H9 (cell line): ENCODE measurements around the gene TCF21. TPM values are rescaled to one million over a fixed set of nuclear protein-coding genes. Genes with fewer than 3 reads are reported as not detected.

ENCODE experiments used
- DNase-seq: peaks from one replicate; pipeline ENCODE4 v3.0.0-alpha.2; 2017
- H2AFZ ChIP-seq: one replicate; pipeline ENCODE4 v1.6.1; 2013; ENCODE audit warnings: mild to moderate bottlenecking, low read length, control low read depth, moderate library complexity
- H2AK5ac ChIP-seq: 2 replicates; pipeline ENCODE4 v1.6.1; 2013; ENCODE audit warnings: low read length, control low read depth, mixed read lengths; ENCODE audit not compliant: insufficient read length
- H2BK120ac ChIP-seq: one replicate; pipeline ENCODE4 v1.6.1; 2013; ENCODE audit warnings: low read depth, mild to moderate bottlenecking, low read length, control low read depth, inconsistent platforms; ENCODE audit not compliant: poor library complexity, severe bottlenecking
- H2BK12ac ChIP-seq: 2 replicates; pipeline ENCODE4 v1.6.1; 2013; ENCODE audit warnings: low read length, control low read depth, mixed read lengths, low read depth; ENCODE audit not compliant: insufficient read length
- H2BK15ac ChIP-seq: 2 replicates; pipeline ENCODE4 v1.6.1; 2013; ENCODE audit warnings: low read depth, low read length, control low read depth
- H2BK20ac ChIP-seq: one replicate; pipeline ENCODE4 v1.6.1; 2013; ENCODE audit warnings: low read depth, mild to moderate bottlenecking, low read length, control low read depth, inconsistent platforms; ENCODE audit not compliant: poor library complexity, severe bottlenecking
- H2BK5ac ChIP-seq: 2 replicates; pipeline ENCODE4 v1.6.1; 2013; ENCODE audit warnings: low read length, control low read depth, mixed read lengths; ENCODE audit not compliant: insufficient read length
- H3K14ac ChIP-seq: 2 replicates; pipeline ENCODE4 v1.6.1; 2013; ENCODE audit warnings: low read length, control low read depth; ENCODE audit not compliant: insufficient read depth
- H3K18ac ChIP-seq: 2 replicates; pipeline ENCODE4 v1.6.1; 2013; ENCODE audit warnings: low read depth, mild to moderate bottlenecking, mixed read lengths, low read length, control low read depth; ENCODE audit not compliant: insufficient read length
- H3K23ac ChIP-seq: 2 replicates; pipeline ENCODE4 v1.6.1; 2013; ENCODE audit warnings: low read length, control low read depth, mixed read lengths, low read depth; ENCODE audit not compliant: insufficient read length
- H3K23me2 ChIP-seq: 2 replicates; pipeline ENCODE4 v1.6.1; 2013; ENCODE audit warnings: low read depth, mild to moderate bottlenecking, mixed read lengths, low read length, control low read depth; ENCODE audit not compliant: insufficient read length, poor library complexity, severe bottlenecking
- H3K27ac ChIP-seq: 2 replicates; pipeline ENCODE4 v1.5.1; 2013; ENCODE audit warnings: low read length, control low read depth, mixed read lengths, low read depth; ENCODE audit not compliant: insufficient read length
- H3K27me3 ChIP-seq: 2 replicates; pipeline ENCODE4 v1.6.1; 2013; ENCODE audit warnings: low read length, control low read depth, inconsistent platforms; ENCODE audit not compliant: insufficient read depth
- H3K4ac ChIP-seq: 2 replicates; pipeline ENCODE4 v1.6.1; 2013; ENCODE audit warnings: low read depth, mild to moderate bottlenecking, control low read depth, inconsistent platforms, low read length, moderate library complexity
- H3K4me1 ChIP-seq: 2 replicates; pipeline ENCODE4 v1.6.1; 2013; ENCODE audit warnings: low read length, control low read depth, inconsistent platforms; ENCODE audit not compliant: insufficient read depth
- H3K4me2 ChIP-seq: 2 replicates; pipeline ENCODE4 v1.6.1; 2013; ENCODE audit warnings: low read length, control low read depth, mixed read lengths; ENCODE audit not compliant: insufficient read length, insufficient read depth
- H3K56ac ChIP-seq: 2 replicates; pipeline ENCODE4 v1.6.1; 2013; ENCODE audit warnings: low read depth, mild to moderate bottlenecking, mixed read lengths, low read length, control low read depth; ENCODE audit not compliant: insufficient read length
- H3K79me1 ChIP-seq: 2 replicates; pipeline ENCODE4 v1.6.1; 2013; ENCODE audit warnings: low read depth, mild to moderate bottlenecking, moderate library complexity, low read length, control low read depth, inconsistent platforms; ENCODE audit not compliant: insufficient read depth, poor library complexity, severe bottlenecking
- H3K79me2 ChIP-seq: 2 replicates; pipeline ENCODE4 v1.6.1; 2013; ENCODE audit warnings: low read length, control low read depth, inconsistent platforms; ENCODE audit not compliant: insufficient read depth
- H3K9ac ChIP-seq: 2 replicates; pipeline ENCODE4 v1.6.1; 2013; ENCODE audit warnings: low read length, control low read depth, mixed read lengths; ENCODE audit not compliant: insufficient read length; ENCODE audit errors: extremely low read depth
- H3K9me3 ChIP-seq: one replicate; pipeline ENCODE4 v1.6.1; 2013; ENCODE audit warnings: low read depth, low read length, inconsistent platforms; ENCODE audit not compliant: control insufficient read depth
- H3T11ph ChIP-seq: one replicate; pipeline ENCODE4 v1.6.1; 2013; ENCODE audit warnings: mild to moderate bottlenecking, low read length, control low read depth, inconsistent platforms
- H4K20me1 ChIP-seq: one replicate; pipeline ENCODE4 v1.6.1; 2013; ENCODE audit not compliant: control insufficient read depth, insufficient read length, insufficient read depth
- H4K5ac ChIP-seq: 2 replicates; pipeline ENCODE4 v1.6.1; 2013; ENCODE audit warnings: low read depth, mild to moderate bottlenecking, mixed read lengths, low read length, control low read depth; ENCODE audit not compliant: insufficient read length
- H4K8ac ChIP-seq: replicated peaks from 2 replicates; pipeline ENCODE4 v1.6.1; 2013; ENCODE audit warnings: low read length, control low read depth, mixed read lengths, low read depth; ENCODE audit not compliant: insufficient read length
- H4K91ac ChIP-seq: 2 replicates; pipeline ENCODE4 v1.6.1; 2013; ENCODE audit warnings: low read depth, mild to moderate bottlenecking, moderate library complexity, mixed read lengths, low read length, control low read depth; ENCODE audit not compliant: insufficient read length
- H3K27ac Mint-ChIP-seq, 3 experiments: 2 replicates in 2 of 3; 3 replicates in 1 of 3; pipeline ENCODE4 v1.8.0; 2020 to 2021; ENCODE audit warnings: mixed read lengths in 3 of 3, mild to moderate bottlenecking in 1 of 3, moderate library complexity in 1 of 3
- H3K27me3 Mint-ChIP-seq: 2 replicates; pipeline ENCODE4 v1.8.0; 2021; ENCODE audit warnings: low read depth, mild to moderate bottlenecking, moderate library complexity, mixed read lengths
- H3K36me3 Mint-ChIP-seq, 3 experiments: 2 replicates in 2 of 3; 3 replicates in 1 of 3; pipeline ENCODE4 v1.8.0; 2020 to 2021; ENCODE audit warnings: low read depth in 3 of 3, mixed read lengths in 3 of 3; ENCODE audit not compliant: insufficient read depth in 1 of 3
- H3K4me1 Mint-ChIP-seq, 2 experiments: 2 replicates each; pipeline ENCODE4 v1.8.0; 2020; ENCODE audit warnings: mixed read lengths in 2 of 2
- H3K4me3 Mint-ChIP-seq, 2 experiments: 2 replicates in 1 of 2; 3 replicates in 1 of 2; pipeline ENCODE4 v1.8.0; 2020 to 2021; ENCODE audit warnings: mild to moderate bottlenecking in 2 of 2, mixed read lengths in 2 of 2, moderate library complexity in 1 of 2
- H3K9me3 Mint-ChIP-seq, 2 experiments: 2 replicates in 1 of 2; 3 replicates in 1 of 2; pipeline ENCODE4 v1.8.0; 2020; ENCODE audit warnings: mild to moderate bottlenecking in 2 of 2, mixed read lengths in 2 of 2, moderate library complexity in 1 of 2
- CTCF ChIP-seq: fragments of 200-600 bp; sonication (generic); conservative IDR thresholded peaks from 3 replicates; pipeline ENCODE4 v1.8.0; 2021; ENCODE audit warnings: antibody characterized with exemption, mild to moderate bottlenecking
- WGBS: extraction: QIAGEN DNeasy Blood & Tissue Kit; methylation state at CpG from one replicate; pipeline ENCODE4 v1.1.7; 2013; ENCODE audit warnings: missing lambda C conversion rate, low lambda C conversion rate, mixed read lengths; ENCODE audit not compliant: insufficient read length; ENCODE audit errors: extremely low coverage; 5-methylcytosine and 5-hydroxymethylcytosine counted together
- total RNA-seq: library from RNA; stranded (reverse); gene quantifications from 2 replicates; pipeline ENCODE4 v1.2.1, GENCODE V29; 2021

The TCF21 gene
- total RNA-seq, 1 experiment from 2014 or later, result not detected

- Histone ChIP-seq H4K91ac (no peak overlapping the region), H2BK15ac (no peak overlapping the region), H3K27ac (no peak overlapping the region), H3K23me2 (no peaks in the 10 kb centered on the region), H3K4ac (no peak overlapping the region), H3K79me1 (no peaks in the 10 kb centered on the region), H2BK20ac (no peak overlapping the region), H2BK5ac (no peak overlapping the region), H3K4me1 (no peaks in the 10 kb centered on the region), H2AFZ (no peak overlapping the region), H3K4me2 (no peak overlapping the region), H3K56ac (no peak overlapping the region), H3T11ph (no peak overlapping the region), H2BK120ac (no peak overlapping the region), H2BK12ac (no peak overlapping the region), H3K14ac (no peak overlapping the region), H3K18ac (no peak overlapping the region), H2AK5ac (no peak overlapping the region), H3K79me2 (no peaks in the 10 kb centered on the region), H4K5ac (no peak overlapping the region), H3K9me3 (no peaks in the 10 kb centered on the region), H3K9ac (no peak overlapping the region), H3K27me3 (no peaks in the 10 kb centered on the region), H3K23ac (no peak overlapping the region), H4K8ac (no peak overlapping the region), H4K20me1 (no peaks in the 10 kb centered on the region)
- DNase-seq, result no peak
- WGBS, result no CpG with 5 or more reads among the region's 2 CpGs
- no peaks in the 10 kb centered on the region for H3K4me1 Mint-ChIP-seq
- no peaks in the 10 kb centered on the region for H3K9me3 Mint-ChIP-seq
- no peak for TF ChIP-seq CTCF
- peak overlapping the region in 1 of 3 experiments; percentile 20; a peak in 1 of 7 replicates for H3K27ac Mint-ChIP-seq
- no peak overlapping the region for H3K4me3 Mint-ChIP-seq
- H3K36me3 Mint-ChIP-seq, result no peaks in the 10 kb centered on the region; a peak in 1 of 7 replicates
- H3K27me3 Mint-ChIP-seq, result peaks cover 28% of the 10 kb centered on the region
Observed at GRCh38 chr6:133880896-133881295, 8.0 kb upstream of the TCF21 start.
